Stimulated activated CD4-positive, alpha-beta T cell treated with anti-CD3 and anti-CD28 coated beads, Interleukin-1b, Interleukin-23, amount 100 ng/mL, for 4 hours (primary cell): ENCODE measurements around the gene EVL.

Experiments used
- DNase-seq, 2 donors: peaks; one replicate each; pipeline ENCODE4 v3.0.0-alpha.2; 2020; ENCODE audit warnings: low read depth in 2 of 2

EVL gene

DNA sequence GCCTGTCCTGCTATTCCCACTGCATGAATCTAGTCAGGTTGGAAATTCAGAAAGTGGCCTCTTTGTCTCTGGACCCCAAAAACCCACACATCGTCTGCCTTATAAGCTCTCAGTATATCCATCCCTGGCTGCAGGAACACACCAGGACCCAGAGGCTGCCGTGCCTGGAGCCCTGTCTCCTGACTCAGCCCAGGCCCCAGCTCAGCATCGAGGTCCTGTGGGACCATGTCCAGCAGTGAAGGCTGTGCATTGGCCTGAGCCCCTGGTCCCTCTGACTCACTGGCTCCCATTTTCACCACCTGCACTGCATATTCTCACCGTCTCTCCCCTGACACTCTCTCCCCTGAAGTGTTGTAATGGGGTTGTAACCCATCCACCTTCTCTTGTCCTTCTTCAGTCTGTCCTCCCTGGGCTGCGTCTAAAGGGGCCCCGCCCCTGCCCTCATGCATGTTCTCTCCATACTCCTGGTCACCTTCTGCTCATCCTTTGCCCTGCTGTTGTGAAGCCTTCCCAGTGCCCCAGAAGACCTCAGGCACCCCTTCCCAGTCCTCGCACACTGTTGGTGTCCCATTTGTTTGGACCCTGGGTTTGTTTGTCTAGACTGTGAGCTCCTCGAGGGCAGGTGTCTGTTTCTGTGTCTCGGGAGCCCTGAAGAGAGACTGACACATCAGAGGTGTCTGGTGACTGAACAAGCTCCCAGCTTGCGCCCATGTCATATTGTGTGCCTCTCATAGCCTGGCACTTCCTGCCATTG lies 43.8 kb downstream of the EVL start:
- DNase-seq, result no peak

GRCh38 chr14:100109594-100109955 lies 44.4 kb downstream of the EVL start:
- no peak for DNase-seq

DNA sequence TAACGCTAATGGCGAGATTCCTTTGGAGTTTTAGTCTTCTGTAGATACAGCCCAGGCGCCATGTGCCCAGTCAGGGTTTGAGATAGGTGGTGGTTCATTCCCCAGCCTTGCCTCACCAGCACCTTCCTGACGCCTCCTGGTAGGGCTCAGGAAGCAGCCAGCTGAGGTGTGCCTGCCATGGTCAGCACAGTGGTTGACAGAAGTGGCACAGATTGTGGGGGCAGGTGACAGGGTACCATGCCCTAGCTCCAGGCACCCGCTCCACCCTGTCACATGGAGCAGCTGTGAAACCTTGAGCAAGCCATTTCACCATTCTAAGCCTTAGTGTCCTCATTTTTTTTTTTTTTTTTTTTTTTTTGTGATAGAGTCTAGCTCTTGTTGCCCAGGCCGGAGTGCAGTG lies 45.6 kb downstream of the EVL start:
- no peak for DNase-seq

DNA sequence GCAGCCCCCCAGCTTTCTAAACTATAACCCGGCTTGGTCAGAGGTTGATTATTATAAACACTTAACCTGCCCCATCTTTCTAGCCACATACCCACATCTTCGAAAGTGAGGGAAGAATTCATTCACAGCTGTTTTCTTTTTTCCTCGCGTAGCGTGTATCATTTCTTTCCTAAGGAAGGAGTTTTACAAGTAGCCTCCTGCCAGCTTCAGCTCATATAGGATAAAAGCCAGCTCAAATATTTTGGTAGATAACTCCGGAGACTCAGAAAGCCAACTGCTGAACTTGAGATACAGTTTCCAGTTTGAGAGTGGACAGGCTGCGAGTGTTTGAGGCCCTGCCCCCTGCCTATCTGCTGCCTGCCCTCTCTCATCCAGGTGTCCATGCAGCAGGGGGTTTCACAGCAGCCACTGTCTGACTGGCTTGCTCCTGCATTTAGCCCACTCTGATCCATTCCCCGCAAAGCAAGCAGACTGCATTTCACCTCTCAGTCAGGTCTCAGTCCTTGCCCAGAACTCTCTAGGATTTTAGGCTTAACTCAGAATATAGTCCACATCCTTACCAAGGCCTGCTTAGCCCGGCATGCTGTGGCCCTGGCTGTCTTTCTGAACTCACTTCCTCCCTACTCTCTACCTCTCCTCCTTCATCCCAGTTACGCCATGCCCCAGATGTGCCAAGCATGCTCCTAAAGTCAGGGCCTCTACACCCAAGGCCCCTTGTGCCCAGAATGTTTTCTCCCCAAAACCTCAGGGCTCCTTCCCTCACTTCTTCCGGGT lies 46.9 kb downstream of the EVL start:
- no peak for DNase-seq

- no peak for DNase-seq
These were observed 49.0 kb downstream of the EVL start for GRCh38 chr14:100114109-100114765.

DNA sequence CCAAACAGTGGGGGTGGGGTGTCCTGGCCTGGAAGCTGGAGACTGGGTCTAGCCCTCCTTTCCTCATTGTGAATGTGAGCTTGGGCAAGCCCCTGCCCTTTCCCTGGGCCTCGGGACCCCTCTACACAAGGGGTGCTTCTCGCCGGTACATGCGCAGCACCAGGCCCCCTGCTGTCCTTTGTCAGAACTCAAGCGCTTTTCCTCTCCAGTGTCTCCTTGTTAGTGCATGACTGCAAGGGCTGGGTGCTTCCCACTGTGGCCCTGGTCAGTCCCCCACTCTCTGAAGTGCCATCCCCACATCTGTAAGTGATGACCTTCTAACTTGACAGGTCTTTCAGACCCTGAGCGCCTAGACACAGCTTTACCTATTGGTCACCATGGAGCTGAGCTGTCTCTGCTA lies 50.0 kb downstream of the EVL start:
- no peak for DNase-seq

DNA sequence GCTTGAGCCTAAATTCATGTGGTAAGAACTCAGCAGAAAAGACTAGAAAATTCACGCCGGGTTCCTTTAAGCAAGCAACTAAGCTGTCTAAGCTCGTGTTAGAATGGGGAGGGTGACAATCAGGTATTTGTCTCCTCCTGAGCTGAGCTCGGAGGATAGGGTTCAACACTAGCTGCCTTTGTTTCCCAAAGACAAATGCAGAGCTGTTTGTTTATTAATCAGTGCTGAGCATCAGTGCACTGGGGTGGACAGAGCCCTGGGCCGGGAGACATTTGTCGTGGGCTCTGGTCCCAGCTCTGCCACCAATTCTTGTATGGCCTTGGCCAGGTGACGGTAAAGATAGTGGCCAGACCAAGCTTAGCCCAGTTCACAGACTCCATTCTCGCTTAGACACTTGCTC lies 50.5 kb downstream of the EVL start:
- no peak for DNase-seq

DNA sequence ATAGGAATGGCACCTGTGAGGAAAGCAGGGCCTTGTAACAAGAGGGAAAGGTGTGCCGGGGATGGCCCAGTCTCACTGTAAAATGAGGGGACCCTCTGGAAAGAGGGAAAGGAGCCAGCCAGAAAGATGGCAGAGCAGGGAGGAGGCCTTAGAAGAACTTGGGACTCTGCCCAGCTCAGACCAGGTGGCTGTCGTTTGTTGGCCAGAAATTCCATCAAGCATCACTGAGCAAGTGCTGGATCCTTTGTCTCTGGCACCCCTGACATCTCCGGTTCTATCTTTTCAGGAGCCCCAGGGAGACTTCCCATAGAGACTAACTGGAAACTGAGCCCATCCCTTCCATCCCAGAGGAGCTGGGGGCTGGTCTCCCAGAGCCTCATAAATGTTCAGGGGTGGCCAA lies 50.9 kb downstream of the EVL start:
- DNase-seq, result no peak

GRCh38 chr14:100117026-100117425 lies 51.8 kb downstream of the EVL start:
- DNase-seq, result no peak

DNA sequence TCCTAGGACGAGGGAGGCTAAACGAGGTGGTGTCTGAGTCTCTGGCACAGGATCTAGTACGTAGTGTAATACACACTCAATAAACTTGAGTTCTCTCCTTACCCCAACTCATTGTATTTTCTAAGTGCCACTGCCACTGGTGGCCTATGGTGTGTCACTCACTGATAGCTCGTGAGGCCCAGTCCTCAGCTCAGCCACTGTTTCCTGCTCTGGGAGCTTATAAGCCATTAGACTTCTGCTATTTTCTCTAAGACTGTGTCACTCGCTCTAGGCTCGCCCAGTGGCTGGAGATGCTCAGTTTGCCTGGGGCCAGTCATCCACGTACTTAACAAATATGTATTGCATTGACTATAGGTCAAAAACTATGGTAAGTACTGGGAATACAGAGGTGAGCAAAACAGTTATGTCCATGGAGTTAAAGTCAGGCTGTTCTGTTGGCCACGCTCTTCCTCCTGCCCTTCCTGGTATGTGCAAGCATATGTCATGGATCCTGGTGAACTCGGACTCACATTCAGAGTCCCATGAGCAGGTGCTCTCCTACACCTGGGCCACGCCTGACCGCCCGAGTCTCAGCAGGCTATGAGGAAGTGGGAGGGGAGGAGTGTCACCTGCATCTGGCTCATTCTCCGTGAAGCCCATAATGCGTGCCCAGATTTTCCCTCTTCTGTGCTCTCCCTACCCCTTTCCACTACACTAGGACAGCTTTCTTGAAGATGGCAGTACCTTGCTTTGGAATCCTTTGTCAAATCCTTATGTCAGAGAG lies 52.6 kb downstream of the EVL start:
- no peak for DNase-seq

- no peak for DNase-seq
These were observed 53.3 kb downstream of the EVL start for GRCh38 chr14:100118396-100119011.

DNA sequence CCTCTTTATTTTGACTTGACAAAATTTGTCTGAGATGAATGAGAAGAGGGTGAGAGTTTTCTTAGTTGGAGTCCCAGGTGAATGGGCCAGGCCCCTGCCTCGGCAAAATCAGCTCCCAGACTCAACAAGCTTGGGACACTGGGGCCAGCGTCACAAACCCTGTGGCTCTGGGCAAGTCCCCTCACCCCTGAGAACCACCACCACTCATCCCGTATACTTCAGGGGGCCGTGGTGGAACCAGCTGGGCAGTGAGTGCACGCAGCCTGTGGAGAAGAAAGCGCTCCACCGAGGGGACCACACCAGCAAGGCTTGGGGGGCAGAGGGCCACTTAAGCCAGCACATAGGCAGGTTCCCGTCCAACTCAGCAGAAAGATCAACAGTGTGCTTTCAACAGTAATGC lies 54.0 kb downstream of the EVL start:
- no peak for DNase-seq

- DNase-seq, result no peak
These were observed 55.5 kb downstream of the EVL start for GRCh38 chr14:100120522-100121269.

- no peak for DNase-seq
These were observed 56.6 kb downstream of the EVL start for GRCh38 chr14:100121643-100122480.

DNA sequence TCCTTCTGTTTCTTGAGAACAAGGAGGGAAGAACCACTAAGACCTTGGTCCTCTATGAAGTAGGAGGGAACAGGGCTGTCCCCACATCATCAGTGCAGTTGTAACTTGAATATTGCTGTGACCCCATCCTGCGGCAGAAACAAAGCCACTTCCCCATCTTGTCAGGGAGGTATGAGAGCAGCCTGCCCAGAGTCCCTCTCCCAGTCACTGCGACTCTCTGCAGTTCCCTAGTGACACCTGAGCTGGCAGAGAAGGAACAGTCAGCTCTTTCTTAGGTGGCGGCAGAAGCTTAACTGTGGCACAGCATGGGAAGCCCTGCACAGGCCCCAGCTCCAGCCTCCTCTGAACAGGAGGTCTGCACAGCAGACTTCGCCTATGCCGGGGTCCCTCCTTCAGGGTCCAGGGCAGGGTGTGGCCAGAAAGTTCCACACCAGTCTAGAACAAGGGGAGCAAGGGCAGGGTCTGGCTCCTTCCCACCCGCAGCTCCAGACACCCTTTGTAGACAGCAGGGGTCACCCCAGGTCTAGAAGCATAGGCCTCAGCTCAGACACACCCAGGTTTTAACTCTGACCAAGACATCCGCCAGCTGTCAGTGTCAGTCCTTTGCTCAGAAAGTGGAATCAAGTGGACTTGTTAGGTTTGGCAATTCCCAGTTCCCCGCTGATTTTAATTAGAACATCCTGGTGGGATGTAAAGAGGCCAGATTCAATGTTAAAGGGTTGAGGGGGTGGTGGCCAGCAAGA lies 57.4 kb downstream of the EVL start:
- DNase-seq, result no peak

DNA sequence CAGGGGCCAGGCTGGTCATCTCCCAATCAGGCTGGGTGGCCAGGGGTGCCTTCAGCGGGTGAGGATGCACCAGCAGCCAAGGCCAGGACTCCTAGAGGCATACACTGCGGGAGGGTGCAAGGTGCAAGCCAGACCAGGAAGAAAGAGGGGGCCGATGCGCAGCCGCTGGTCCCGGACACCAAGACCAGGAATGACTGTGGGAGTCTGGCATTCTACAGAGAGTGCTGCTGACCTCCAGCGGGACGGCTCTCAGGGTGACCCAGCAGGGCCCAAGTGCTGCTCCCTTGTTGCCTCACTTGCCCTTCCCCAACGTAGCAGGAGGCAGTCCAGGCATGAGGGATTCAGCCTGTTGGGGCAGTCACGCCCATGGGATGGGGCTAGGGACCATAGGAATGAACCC lies 58.4 kb downstream of the EVL start:
- no peak for DNase-seq

- DNase-seq, result no peak
These were observed 59.4 kb downstream of the EVL start for GRCh38 chr14:100124551-100125088.

DNA sequence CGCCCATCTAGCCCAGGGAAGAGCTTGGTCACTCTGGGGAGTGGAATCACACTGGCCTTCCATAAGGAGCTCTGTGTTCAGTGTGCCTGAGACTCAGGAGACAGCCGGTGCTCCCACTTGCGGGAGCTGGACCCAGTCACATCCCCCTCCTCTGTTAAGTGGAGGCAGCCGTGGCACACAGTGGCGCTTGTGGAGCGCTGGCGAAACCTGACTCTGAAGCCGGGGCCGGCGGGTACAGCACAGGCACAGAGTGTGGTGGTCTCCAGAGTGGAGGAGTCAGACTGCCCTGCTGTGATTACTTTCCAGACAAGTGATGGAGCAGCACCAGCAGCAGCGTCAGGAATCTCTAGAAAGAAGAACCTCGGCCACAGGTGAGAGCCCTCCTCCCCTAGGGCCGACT lies 61.2 kb downstream of the EVL start:
- no peak for DNase-seq

DNA sequence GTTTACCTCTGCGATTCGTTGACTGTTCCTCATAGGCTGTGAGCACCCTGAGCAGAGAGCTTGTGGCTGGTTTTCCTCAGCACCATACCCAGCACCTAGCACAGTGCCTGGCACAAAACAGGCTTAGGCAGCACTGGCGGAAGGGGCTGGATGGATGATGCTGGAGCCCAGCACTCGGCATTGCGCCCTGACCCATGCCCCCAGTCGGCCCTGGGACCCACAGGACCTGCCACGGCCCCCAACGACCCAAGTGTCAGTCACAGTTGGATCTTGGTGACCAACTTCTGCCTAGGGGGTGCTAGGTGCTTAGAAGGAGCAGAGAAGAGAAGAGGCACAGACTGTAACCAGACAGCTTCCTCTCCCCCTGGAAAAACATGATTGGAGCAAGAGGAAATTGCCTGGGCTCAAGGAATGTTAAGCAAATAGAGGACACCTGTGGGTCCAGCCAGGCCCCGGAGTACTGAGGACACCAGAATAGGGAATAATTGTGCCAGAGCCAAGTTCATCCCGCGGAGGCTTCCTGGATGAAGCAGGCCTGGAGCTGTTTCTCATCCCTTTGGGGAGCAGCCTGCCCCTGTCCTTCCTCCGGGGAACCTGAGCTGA lies 62.7 kb downstream of the EVL start:
- no peak for DNase-seq
